ENCODE measurements around the gene MAP6.
A peak's percentile ranks its signal among the peaks of the same experiment; 100 is the strongest.

The MAP6 gene

GRCh38 chr11:75601494-75601893 is 67.3 kb downstream of the MAP6 start:
- Histone ChIP-seq H3K27me3 (replicated peaks in 2 of 5; ENCODE audit: control insufficient read depth in 4 of 5, insufficient read depth in 5 of 5, low read length in 4 of 5) (peaks cover 0 to 5% (median 3%) of the 10 kb centered on the region in 5 experiments), H3K4me3 (ENCODE audit: control insufficient read depth in 1 of 7, extremely low read depth in 1 of 7, insufficient read depth in 4 of 7, low read depth in 2 of 7, low read length in 6 of 7) (no peak overlapping the region), H3K27ac (ENCODE audit: insufficient read depth in 1 of 2, low read depth in 1 of 2, low read length in 2 of 2, poor library complexity in 1 of 2, severe bottlenecking in 2 of 2) (no peak overlapping the region), H3K4me1 (ENCODE audit: control extremely low read depth in 1 of 4, control insufficient read depth in 4 of 4, insufficient read depth in 4 of 4, low read length in 3 of 4) (no peaks in the 10 kb centered on the region), H3K9me3 (ENCODE audit: control extremely low read depth in 1 of 5, control insufficient read depth in 4 of 5, insufficient read depth in 2 of 5, low read depth in 1 of 5, low read length in 4 of 5) (no peaks in the 10 kb centered on the region), H3K36me3 (ENCODE audit: control insufficient read depth in 4 of 4, insufficient read depth in 4 of 4, low read length in 3 of 4) (no peaks in the 10 kb centered on the region)
- DNase-seq, result no peak
- ChIA-PET POLR2A (no interaction called here), CTCF (interaction anchor here (1.1 to 1.8 kb wide), 2 partner anchors 10 to 201 kb away, joined by 4 read pairs; no protein-coding TSS in a partner anchor)
- 92% methylated on average over 7 of the region's 7 CpGs for WGBS (ENCODE audit: insufficient coverage)

DNA sequence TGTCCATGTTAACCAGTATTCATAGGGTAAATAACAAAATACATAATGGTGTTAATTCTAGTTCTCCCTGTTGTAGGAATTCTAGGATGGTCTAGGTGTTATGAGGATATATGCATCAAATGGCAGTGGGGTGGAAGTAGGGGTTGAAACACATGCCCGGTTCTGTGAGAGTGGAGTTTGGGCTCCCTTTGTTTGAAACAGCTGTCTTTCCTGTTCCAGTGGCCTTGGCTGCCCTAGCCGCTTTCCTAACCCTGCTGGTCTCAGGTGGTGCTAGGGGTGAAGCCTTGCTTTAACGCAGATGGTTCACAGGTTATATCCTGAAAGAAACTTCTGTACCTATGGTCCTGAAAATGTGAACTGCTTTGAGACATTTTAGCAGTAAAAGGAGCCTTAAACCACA is 68.5 kb downstream of the MAP6 start:
- Histone ChIP-seq H3K9me3 (ENCODE audit: control extremely low read depth in 1 of 5, control insufficient read depth in 4 of 5, insufficient read depth in 2 of 5, low read depth in 1 of 5, low read length in 4 of 5) (no peaks in the 10 kb centered on the region), H3K27me3 (replicated peaks in 2 of 5; ENCODE audit: control insufficient read depth in 4 of 5, insufficient read depth in 5 of 5, low read length in 4 of 5) (peaks cover 0 to 5% (median 3%) of the 10 kb centered on the region in 5 experiments), H3K4me1 (ENCODE audit: control extremely low read depth in 1 of 4, control insufficient read depth in 4 of 4, insufficient read depth in 4 of 4, low read length in 3 of 4) (peaks cover 0 to 3% (median 1%) of the 10 kb centered on the region in 4 experiments), H3K4me3 (ENCODE audit: control insufficient read depth in 1 of 7, extremely low read depth in 1 of 7, insufficient read depth in 4 of 7, low read depth in 2 of 7, low read length in 6 of 7) (no peak overlapping the region), H3K27ac (ENCODE audit: insufficient read depth in 1 of 2, low read depth in 1 of 2, low read length in 2 of 2, poor library complexity in 1 of 2, severe bottlenecking in 2 of 2) (no peak overlapping the region), H3K36me3 (ENCODE audit: control insufficient read depth in 4 of 4, insufficient read depth in 4 of 4, low read length in 3 of 4) (no peaks in the 10 kb centered on the region)
- ChIA-PET CTCF (interaction anchor here (1.8 to 3.5 kb wide), 2 partner anchors 15 to 202 kb away, joined by 4 to 26 read pairs; no protein-coding TSS in a partner anchor), POLR2A (no interaction called here)
- 94% methylated on average over 2 of the region's 3 CpGs for WGBS (ENCODE audit: insufficient coverage)
- no peak for DNase-seq

DNA sequence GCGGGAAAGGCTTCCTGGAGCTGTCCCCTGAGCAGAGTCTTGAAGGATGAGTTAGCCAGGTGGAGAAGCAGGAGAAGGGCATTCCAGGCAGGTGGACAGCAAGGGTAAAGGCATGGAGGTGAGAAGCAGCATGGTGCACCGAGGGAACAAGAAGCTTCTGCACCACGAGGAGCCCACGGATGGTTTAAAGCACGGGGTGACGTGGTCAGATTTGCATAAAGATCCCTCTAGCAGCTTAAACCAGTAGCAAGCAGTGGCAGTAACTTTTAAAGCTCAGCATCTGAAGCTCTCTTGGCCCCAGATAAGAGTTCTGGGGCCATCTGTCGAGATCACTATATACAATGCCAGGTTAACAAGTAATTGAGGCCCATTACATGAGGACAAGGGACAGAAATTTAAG is 69.9 kb downstream of the MAP6 start:
- Histone ChIP-seq H3K4me1 (ENCODE audit: control extremely low read depth in 1 of 4, control insufficient read depth in 4 of 4, insufficient read depth in 4 of 4, low read length in 3 of 4) (peaks cover 0 to 8% (median 4%) of the 10 kb centered on the region in 4 experiments), H3K36me3 (ENCODE audit: control insufficient read depth in 4 of 4, insufficient read depth in 4 of 4, low read length in 3 of 4) (no peaks in the 10 kb centered on the region), H3K4me3 (ENCODE audit: control insufficient read depth in 1 of 7, extremely low read depth in 1 of 7, insufficient read depth in 4 of 7, low read depth in 2 of 7, low read length in 6 of 7) (no peak overlapping the region), H3K27ac (ENCODE audit: insufficient read depth in 1 of 2, low read depth in 1 of 2, low read length in 2 of 2, poor library complexity in 1 of 2, severe bottlenecking in 2 of 2) (no peak overlapping the region), H3K27me3 (replicated peaks in 2 of 5; ENCODE audit: control insufficient read depth in 4 of 5, insufficient read depth in 5 of 5, low read length in 4 of 5) (peaks cover 0 to 3% (median 3%) of the 10 kb centered on the region in 5 experiments), H3K9me3 (ENCODE audit: control extremely low read depth in 1 of 5, control insufficient read depth in 4 of 5, insufficient read depth in 2 of 5, low read depth in 1 of 5, low read length in 4 of 5) (no peaks in the 10 kb centered on the region)
- no peak for DNase-seq
- POLR2A ChIA-PET, result no interaction called here
- WGBS (ENCODE audit: insufficient coverage), result 94% methylated on average over 7 of the region's 7 CpGs
- CTCF ChIA-PET, result interaction anchor here (1.1 to 3.5 kb wide), 7 partner anchors 10 to 156 kb away, joined by 3 to 26 read pairs (median 6); no protein-coding TSS in a partner anchor

DNA sequence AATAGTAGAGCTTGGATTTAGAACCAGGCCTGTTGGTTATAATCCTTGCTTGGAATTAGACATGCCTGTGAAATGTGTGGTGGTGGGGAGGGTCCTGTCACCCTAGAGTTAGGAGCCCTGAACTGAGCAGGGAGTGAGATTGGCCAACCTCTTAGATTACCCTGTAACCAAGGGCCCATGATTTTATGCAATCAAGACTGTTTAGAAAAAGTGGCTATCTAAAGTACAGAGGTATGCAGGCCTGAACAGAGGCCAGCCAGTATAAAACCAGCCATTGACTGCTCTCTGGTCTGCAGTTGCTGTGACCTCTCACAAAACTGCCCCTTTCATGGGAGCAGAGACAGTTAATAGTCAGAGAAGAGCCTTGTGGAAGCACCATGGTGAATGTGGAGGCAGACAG is 70.6 kb downstream of the MAP6 start:
- DNase-seq, result no peak
- POLR2A ChIA-PET, result no interaction called here
- CTCF ChIA-PET, result interaction anchor here (1.0 to 3.5 kb wide), 7 partner anchors 10 to 671 kb away, joined by 3 to 26 read pairs (median 6); no protein-coding TSS in a partner anchor

GRCh38 chr11:75597636-75598035 is 71.2 kb downstream of the MAP6 start:
- CTCF ChIA-PET, result interaction anchor here (1.0 to 3.5 kb wide), 6 partner anchors 9 to 672 kb away, joined by 3 to 26 read pairs (median 10); no protein-coding TSS in a partner anchor
- H3K4me3 ChIP-seq (ENCODE audit: control insufficient read depth in 1 of 7, extremely low read depth in 1 of 7, insufficient read depth in 4 of 7, low read depth in 2 of 7, low read length in 6 of 7), result no peak overlapping the region
- no peaks in the 10 kb centered on the region for H3K36me3 ChIP-seq (ENCODE audit: control insufficient read depth in 4 of 4, insufficient read depth in 4 of 4, low read length in 3 of 4)
- H3K9me3 ChIP-seq (ENCODE audit: control extremely low read depth in 1 of 5, control insufficient read depth in 4 of 5, insufficient read depth in 2 of 5, low read depth in 1 of 5, low read length in 4 of 5), result no peaks in the 10 kb centered on the region
- peaks cover 0 to 3% (median 0%) of the 10 kb centered on the region in 5 experiments for H3K27me3 ChIP-seq (replicated peaks in 2 of 5; ENCODE audit: control insufficient read depth in 4 of 5, insufficient read depth in 5 of 5, low read length in 4 of 5)
- H3K27ac ChIP-seq (ENCODE audit: insufficient read depth in 1 of 2, low read depth in 1 of 2, low read length in 2 of 2, poor library complexity in 1 of 2, severe bottlenecking in 2 of 2), result no peak overlapping the region
- peak; percentile 22 to 41 (median 38) for DNase-seq
- 77% methylated on average over 4 of the region's 4 CpGs for WGBS (ENCODE audit: insufficient coverage)
- POLR2A ChIA-PET, result no interaction called here
- H3K4me1 ChIP-seq (ENCODE audit: control extremely low read depth in 1 of 4, control insufficient read depth in 4 of 4, insufficient read depth in 4 of 4, low read length in 3 of 4), result peaks cover 0 to 8% (median 5%) of the 10 kb centered on the region in 4 experiments

More for the DNA sequence above, 70.6 kb downstream of the MAP6 start:
- Histone ChIP-seq H3K9me3 (ENCODE audit: control extremely low read depth in 1 of 5, control insufficient read depth in 4 of 5, insufficient read depth in 2 of 5, low read depth in 1 of 5, low read length in 4 of 5) (no peaks in the 10 kb centered on the region), H3K4me3 (ENCODE audit: control insufficient read depth in 1 of 7, extremely low read depth in 1 of 7, insufficient read depth in 4 of 7, low read depth in 2 of 7, low read length in 6 of 7) (no peak overlapping the region), H3K27ac (ENCODE audit: insufficient read depth in 1 of 2, low read depth in 1 of 2, low read length in 2 of 2, poor library complexity in 1 of 2, severe bottlenecking in 2 of 2) (no peak overlapping the region), H3K36me3 (ENCODE audit: control insufficient read depth in 4 of 4, insufficient read depth in 4 of 4, low read length in 3 of 4) (no peaks in the 10 kb centered on the region), H3K4me1 (ENCODE audit: control extremely low read depth in 1 of 4, control insufficient read depth in 4 of 4, insufficient read depth in 4 of 4, low read length in 3 of 4) (peaks cover 0 to 8% (median 4%) of the 10 kb centered on the region in 4 experiments), H3K27me3 (replicated peaks in 2 of 5; ENCODE audit: control insufficient read depth in 4 of 5, insufficient read depth in 5 of 5, low read length in 4 of 5) (peaks cover 0 to 3% (median 2%) of the 10 kb centered on the region in 5 experiments)

GRCh38 chr11:75596914-75597313 is 71.9 kb downstream of the MAP6 start:
- Histone ChIP-seq H3K36me3 (ENCODE audit: control insufficient read depth in 4 of 4, insufficient read depth in 4 of 4, low read length in 3 of 4) (no peaks in the 10 kb centered on the region), H3K9me3 (ENCODE audit: control extremely low read depth in 1 of 5, control insufficient read depth in 4 of 5, insufficient read depth in 2 of 5, low read depth in 1 of 5, low read length in 4 of 5) (no peaks in the 10 kb centered on the region), H3K27me3 (replicated peaks in 2 of 5; ENCODE audit: control insufficient read depth in 4 of 5, insufficient read depth in 5 of 5, low read length in 4 of 5) (peaks cover 0 to 3% (median 0%) of the 10 kb centered on the region in 5 experiments), H3K4me3 (ENCODE audit: control insufficient read depth in 1 of 7, extremely low read depth in 1 of 7, insufficient read depth in 4 of 7, low read depth in 2 of 7, low read length in 6 of 7) (no peak overlapping the region), H3K4me1 (ENCODE audit: control extremely low read depth in 1 of 4, control insufficient read depth in 4 of 4, insufficient read depth in 4 of 4, low read length in 3 of 4) (peaks cover 0 to 8% (median 7%) of the 10 kb centered on the region in 4 experiments), H3K27ac (ENCODE audit: insufficient read depth in 1 of 2, low read depth in 1 of 2, low read length in 2 of 2, poor library complexity in 1 of 2, severe bottlenecking in 2 of 2) (no peak overlapping the region)
- no peak for DNase-seq
- POLR2A ChIA-PET, result no interaction called here
- 88% methylated on average over 1 of the region's 4 CpGs for WGBS (ENCODE audit: insufficient coverage)
- CTCF ChIA-PET, result interaction anchor here (2.7 to 3.5 kb wide), 2 partner anchors 12 to 17 kb away, joined by 16 to 26 read pairs; no protein-coding TSS in a partner anchor

- H3K4me1 ChIP-seq (ENCODE audit: control extremely low read depth in 1 of 4, control insufficient read depth in 4 of 4, insufficient read depth in 4 of 4, low read length in 3 of 4), result peaks cover 0 to 8% (median 7%) of the 10 kb centered on the region in 4 experiments
- H3K27ac ChIP-seq (ENCODE audit: insufficient read depth in 1 of 2, low read depth in 1 of 2, low read length in 2 of 2, poor library complexity in 1 of 2, severe bottlenecking in 2 of 2), result no peak overlapping the region
- CTCF ChIA-PET, result interaction anchor here (0.6 to 2.1 kb wide), 4 partner anchors 9 to 83 kb away, joined by 3 to 6 read pairs (median 4); no protein-coding TSS in a partner anchor
- 28% methylated on average over 2 of the region's 2 CpGs for WGBS (ENCODE audit: insufficient coverage)
- H3K36me3 ChIP-seq (ENCODE audit: control insufficient read depth in 4 of 4, insufficient read depth in 4 of 4, low read length in 3 of 4), result no peaks in the 10 kb centered on the region
- POLR2A ChIA-PET, result interaction anchor here (0.7 kb wide), 1 partner anchor 347 kb away, joined by 3 read pairs; no protein-coding TSS in a partner anchor
- no peak overlapping the region for H3K4me3 ChIP-seq (ENCODE audit: control insufficient read depth in 1 of 7, extremely low read depth in 1 of 7, insufficient read depth in 4 of 7, low read depth in 2 of 7, low read length in 6 of 7)
- DNase-seq, result peak in 1 of 3 donors; percentile 12
- no peaks in the 10 kb centered on the region for H3K9me3 ChIP-seq (ENCODE audit: control extremely low read depth in 1 of 5, control insufficient read depth in 4 of 5, insufficient read depth in 2 of 5, low read depth in 1 of 5, low read length in 4 of 5)
- H3K27me3 ChIP-seq (replicated peaks in 2 of 5; ENCODE audit: control insufficient read depth in 4 of 5, insufficient read depth in 5 of 5, low read length in 4 of 5), result peaks cover 0 to 3% (median 0%) of the 10 kb centered on the region in 5 experiments
Measured at GRCh38 chr11:75595429-75595828, 73.4 kb downstream of the MAP6 start.

Measured in common myeloid progenitor, CD34-positive (primary cell).